ENCODE measurements around the gene HPSE. TPM values are rescaled to one million over a fixed set of nuclear protein-coding genes. Genes with fewer than 3 reads are reported as not detected.

The HPSE gene
- total and polyA plus RNA-seq, 4 donors: 0.43 to 4.7 (median 1.0) TPM

DNA sequence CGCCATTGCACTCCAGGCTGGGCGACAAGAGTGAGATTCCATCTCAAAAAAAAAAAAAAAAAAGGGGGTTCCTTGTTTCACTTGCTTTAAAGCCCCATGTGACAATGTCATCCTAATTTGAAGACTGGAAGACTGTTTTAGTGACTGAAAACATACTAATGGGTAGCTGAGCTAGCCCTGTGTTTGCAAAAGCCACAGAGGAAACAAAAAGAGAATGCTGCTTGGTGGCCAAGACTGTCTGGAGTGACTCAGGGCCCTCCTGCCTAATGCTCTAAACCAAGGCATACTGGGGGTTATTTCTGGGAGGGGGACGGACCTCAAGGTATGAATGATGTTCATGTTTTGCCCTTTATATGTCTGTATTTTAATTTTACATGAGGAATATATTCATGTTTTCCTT is 16.0 kb downstream of the HPSE start:
- H3K9ac ChIP-seq (ENCODE audit: low read depth in 1 of 2, low read length in 2 of 2): no peak overlapping the region
- H3K36me3 ChIP-seq (ENCODE audit: control insufficient read depth in 4 of 4, insufficient read depth in 3 of 4, low read depth in 1 of 4, low read length in 3 of 4): no peaks in the 10 kb centered on the region
- no peak overlapping the region for H3K4me3 ChIP-seq (ENCODE audit: low read depth in 1 of 3, low read length in 3 of 3)
- no peaks in the 10 kb centered on the region for H3K27me3 ChIP-seq (ENCODE audit: control insufficient read depth in 4 of 4, insufficient read depth in 4 of 4, low read length in 3 of 4)
- DNase-seq (ENCODE audit: low spot score): no peak
- no peak overlapping the region for H3K27ac ChIP-seq (ENCODE audit: low read depth in 1 of 2, low read length in 2 of 2)
- H3K9me3 ChIP-seq (ENCODE audit: control insufficient read depth in 4 of 4, low read length in 3 of 4): no peaks in the 10 kb centered on the region
- peaks cover 0 to 2% (median 0%) of the 10 kb centered on the region in 4 donors for H3K4me1 ChIP-seq (ENCODE audit: control insufficient read depth in 4 of 4, insufficient read depth in 4 of 4, low read length in 3 of 4)
- TF ChIP-seq CTCF (IDR thresholded peaks at IDR 0.05; ENCODE audit: low read depth, low read length, missing input control) (no peak), FOXA1 (IDR thresholded peaks at IDR 0.05) (no peak), HNF4G (IDR thresholded peaks at IDR 0.05) (no peak), RAD21 (IDR thresholded peaks at IDR 0.05) (no peak), RXRA (IDR thresholded peaks at IDR 0.05) (no peak), ATF3 (IDR thresholded peaks at IDR 0.05) (no peak)
- WGBS: 88% methylated on average over 3 of the region's 3 CpGs

DNA sequence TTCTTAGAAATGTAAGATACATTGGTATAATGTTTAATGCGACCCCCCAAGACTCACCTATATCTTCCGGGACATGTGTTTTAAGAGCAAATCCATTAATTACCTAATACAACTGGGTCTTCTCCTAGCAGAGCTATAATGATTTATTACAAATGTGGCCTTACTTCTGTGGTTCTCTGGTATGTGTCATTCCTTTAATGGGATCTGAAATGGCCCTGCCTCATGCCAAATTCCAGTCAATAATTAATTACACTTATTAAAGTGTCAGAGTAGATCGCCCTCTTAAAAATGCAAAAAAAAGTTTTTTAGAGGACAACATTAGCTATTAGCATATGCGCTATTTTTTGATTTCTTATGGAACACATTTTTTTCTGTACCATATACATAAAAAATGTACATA is 17.0 kb downstream of the HPSE start:
- Histone ChIP-seq H3K4me3 (ENCODE audit: low read depth in 1 of 3, low read length in 3 of 3) (no peak overlapping the region), H3K9ac (ENCODE audit: low read depth in 1 of 2, low read length in 2 of 2) (no peak overlapping the region), H3K4me1 (ENCODE audit: control insufficient read depth in 4 of 4, insufficient read depth in 4 of 4, low read length in 3 of 4) (no peaks in the 10 kb centered on the region), H3K27ac (ENCODE audit: low read depth in 1 of 2, low read length in 2 of 2) (no peak overlapping the region), H3K27me3 (ENCODE audit: control insufficient read depth in 4 of 4, insufficient read depth in 4 of 4, low read length in 3 of 4) (no peaks in the 10 kb centered on the region), H3K9me3 (ENCODE audit: control insufficient read depth in 4 of 4, low read length in 3 of 4) (no peaks in the 10 kb centered on the region), H3K36me3 (ENCODE audit: control insufficient read depth in 4 of 4, insufficient read depth in 3 of 4, low read depth in 1 of 4, low read length in 3 of 4) (no peaks in the 10 kb centered on the region)
- WGBS: 71% methylated on average over 4 of the region's 4 CpGs
- DNase-seq (ENCODE audit: low spot score): no peak
- TF ChIP-seq TAF1 (conservative IDR thresholded peaks at IDR 0.05): no peak
- no peak for TF ChIP-seq SP1 (IDR thresholded peaks at IDR 0.05)

DNA sequence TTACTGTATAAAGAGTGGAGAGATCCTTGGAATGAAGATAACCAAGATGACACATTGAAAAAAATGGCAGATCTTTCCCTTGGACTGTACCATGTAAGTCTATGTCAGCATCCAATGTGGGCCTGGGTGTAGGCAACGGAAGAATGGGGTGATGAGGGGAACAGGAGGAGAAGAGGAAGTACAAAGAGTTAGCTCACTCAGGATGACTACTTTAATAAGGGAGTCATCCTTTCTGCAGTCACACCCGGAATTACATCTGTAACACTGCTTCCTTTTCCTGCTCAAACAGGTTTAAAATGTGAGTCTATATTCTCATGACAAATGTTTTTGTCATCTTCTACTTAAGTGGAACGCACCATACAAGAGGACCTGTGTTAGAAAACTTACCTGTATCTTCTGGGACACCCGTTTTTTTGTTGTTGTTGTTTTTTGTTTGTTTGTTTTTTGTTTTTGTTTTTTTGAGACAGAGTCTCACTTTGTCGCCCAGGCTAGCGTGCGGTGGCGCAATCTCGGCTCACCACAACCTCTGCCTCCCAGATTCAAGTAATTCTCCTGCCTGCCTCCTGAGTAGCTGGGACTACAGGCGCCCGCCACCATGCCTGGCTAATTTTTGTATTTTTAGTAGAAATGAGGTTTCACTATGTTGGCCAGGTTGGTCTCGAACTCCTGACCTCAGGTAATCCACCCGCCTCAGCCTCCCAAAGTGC is 18.0 kb downstream of the HPSE start:
- Histone ChIP-seq H3K9ac (ENCODE audit: low read depth in 1 of 2, low read length in 2 of 2) (no peak overlapping the region), H3K9me3 (ENCODE audit: control insufficient read depth in 4 of 4, low read length in 3 of 4) (no peaks in the 10 kb centered on the region), H3K4me1 (ENCODE audit: control insufficient read depth in 4 of 4, insufficient read depth in 4 of 4, low read length in 3 of 4) (no peaks in the 10 kb centered on the region), H3K27me3 (ENCODE audit: control insufficient read depth in 4 of 4, insufficient read depth in 4 of 4, low read length in 3 of 4) (no peaks in the 10 kb centered on the region), H3K27ac (ENCODE audit: low read depth in 1 of 2, low read length in 2 of 2) (no peak overlapping the region), H3K4me3 (ENCODE audit: low read depth in 1 of 3, low read length in 3 of 3) (no peak overlapping the region), H3K36me3 (ENCODE audit: control insufficient read depth in 4 of 4, insufficient read depth in 3 of 4, low read depth in 1 of 4, low read length in 3 of 4) (no peaks in the 10 kb centered on the region)
- 85% methylated on average over 13 of the region's 13 CpGs for WGBS
- DNase-seq (ENCODE audit: low spot score): no peak
- TF ChIP-seq, protein P1, sequence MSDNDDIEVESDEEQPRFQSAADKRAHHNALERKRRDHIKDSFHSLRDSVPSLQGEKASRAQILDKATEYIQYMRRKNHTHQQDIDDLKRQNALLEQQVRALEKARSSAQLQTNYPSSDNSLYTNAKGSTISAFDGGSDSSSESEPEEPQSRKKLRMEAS (IDR thresholded peaks at IDR 0.05): no peak
- TF ChIP-seq, protein P2, sequence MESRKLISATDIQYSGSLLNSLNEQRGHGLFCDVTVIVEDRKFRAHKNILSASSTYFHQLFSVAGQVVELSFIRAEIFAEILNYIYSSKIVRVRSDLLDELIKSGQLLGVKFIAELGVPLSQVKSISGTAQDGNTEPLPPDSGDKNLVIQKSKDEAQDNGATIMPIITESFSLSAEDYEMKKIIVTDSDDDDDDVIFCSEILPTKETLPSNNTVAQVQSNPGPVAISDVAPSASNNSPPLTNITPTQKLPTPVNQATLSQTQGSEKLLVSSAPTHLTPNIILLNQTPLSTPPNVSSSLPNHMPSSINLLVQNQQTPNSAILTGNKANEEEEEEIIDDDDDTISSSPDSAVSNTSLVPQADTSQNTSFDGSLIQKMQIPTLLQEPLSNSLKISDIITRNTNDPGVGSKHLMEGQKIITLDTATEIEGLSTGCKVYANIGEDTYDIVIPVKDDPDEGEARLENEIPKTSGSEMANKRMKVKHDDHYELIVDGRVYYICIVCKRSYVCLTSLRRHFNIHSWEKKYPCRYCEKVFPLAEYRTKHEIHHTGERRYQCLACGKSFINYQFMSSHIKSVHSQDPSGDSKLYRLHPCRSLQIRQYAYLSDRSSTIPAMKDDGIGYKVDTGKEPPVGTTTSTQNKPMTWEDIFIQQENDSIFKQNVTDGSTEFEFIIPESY (IDR thresholded peaks at IDR 0.05): no peak
- no peak for TF ChIP-seq ATF3 (IDR thresholded peaks at IDR 0.05)
- TF ChIP-seq HNF4G (IDR thresholded peaks at IDR 0.05): no peak
- no peak for TF ChIP-seq CTCF (IDR thresholded peaks at IDR 0.05; ENCODE audit: low read depth, low read length, missing input control)
- no peak for TF ChIP-seq GABPA (IDR thresholded peaks at IDR 0.05 in 1 of 2, conservative IDR thresholded peaks at IDR 0.05 in 1 of 2)
- TF ChIP-seq NR2F2 (IDR thresholded peaks at IDR 0.05): no peak
- TF ChIP-seq RAD21 (IDR thresholded peaks at IDR 0.05): no peak
- TF ChIP-seq YY1 (IDR thresholded peaks at IDR 0.05): no peak
- TF ChIP-seq FOXA1 (IDR thresholded peaks at IDR 0.05): no peak
- no peak for TF ChIP-seq REST (IDR thresholded peaks at IDR 0.05)
- no peak for TF ChIP-seq JUND (IDR thresholded peaks at IDR 0.05)
- no peak for TF ChIP-seq TAF1 (conservative IDR thresholded peaks at IDR 0.05)
- no peak for TF ChIP-seq EGR1 (IDR thresholded peaks at IDR 0.05; ENCODE audit: low read depth in 2 of 2)
- TF ChIP-seq RXRA (IDR thresholded peaks at IDR 0.05): no peak

All from liver (tissue), 9 donors.